Mesothelial cell of epicardium (in vitro differentiated cells): ENCODE data around the gene COX7A2L. TPM values are rescaled to one million over a fixed set of nuclear protein-coding genes. Genes with fewer than 3 reads are reported as not detected.
A peak's percentile ranks its signal among the peaks of the same experiment; 100 is the strongest.
"Not testable (repeated sequence)": the region's sequence is repeated elsewhere in the genome, so short reads cannot be mapped to it uniquely, and the experiment has no call there.

ENCODE experiments used
- DNase-seq, 2 experiments: peaks; one replicate each; pipeline ENCODE4 v3.0.0; 2021; ENCODE audit warnings: low spot score in 2 of 2; ENCODE audit not compliant: unreplicated experiment in 2 of 2
- H3K27ac Mint-ChIP-seq: 2 replicates; pipeline ENCODE4 v1.8.0; 2021; ENCODE audit warnings: mixed read lengths
- H3K27me3 Mint-ChIP-seq: 2 replicates; pipeline ENCODE4 v1.8.0; 2021; ENCODE audit warnings: low read depth, mixed read lengths
- H3K36me3 Mint-ChIP-seq: 2 replicates; pipeline ENCODE4 v1.8.0; 2021; ENCODE audit warnings: mixed read lengths
- H3K4me1 Mint-ChIP-seq: 2 replicates; pipeline ENCODE4 v1.8.0; 2021; ENCODE audit warnings: mixed read lengths
- H3K4me3 Mint-ChIP-seq: 2 replicates; pipeline ENCODE4 v1.8.0; 2021; ENCODE audit warnings: mild to moderate bottlenecking, moderate library complexity, mixed read lengths
- H3K9me3 Mint-ChIP-seq: 2 replicates; pipeline ENCODE4 v1.8.0; 2021; ENCODE audit warnings: mixed read lengths
- CTCF ChIP-seq: fragments of 200-600 bp; sonication (generic); IDR thresholded peaks from one replicate; pipeline ENCODE4 v1.5.0; 2021; ENCODE audit warnings: antibody characterized with exemption; ENCODE audit not compliant: unreplicated experiment
- total RNA-seq: library from RNA; stranded (reverse); gene quantifications from 3 replicates; pipeline ENCODE4 v1.2.1, GENCODE V29; 2021

Gene COX7A2L
- total RNA-seq, 1 donor from 2014 or later, result 82.5 TPM

GRCh38 chr2:42335514-42336104 is 25.4 kb downstream of the COX7A2L start:
- no peak overlapping the region for H3K27ac Mint-ChIP-seq
- peaks cover 5% of the 10 kb centered on the region for H3K9me3 Mint-ChIP-seq
- TF ChIP-seq CTCF, result no peak
- H3K4me1 Mint-ChIP-seq, result peaks cover 12% of the 10 kb centered on the region
- H3K36me3 Mint-ChIP-seq, result peaks cover 55% of the 10 kb centered on the region
- DNase-seq, result no peak
- H3K27me3 Mint-ChIP-seq, result no peaks in the 10 kb centered on the region
- H3K4me3 Mint-ChIP-seq, result no peak overlapping the region

GRCh38 chr2:42334865-42335264 is 26.2 kb downstream of the COX7A2L start:
- H3K9me3 Mint-ChIP-seq, H3K27me3 Mint-ChIP-seq: not testable (repeated sequence)

GRCh38 chr2:42334220-42334619 is 26.8 kb downstream of the COX7A2L start:
- Mint-ChIP-seq H3K4me1 (peaks cover 12% of the 10 kb centered on the region), H3K27ac (no peak overlapping the region), H3K36me3 (peaks cover 48% of the 10 kb centered on the region), H3K27me3 (no peaks in the 10 kb centered on the region), H3K9me3 (peaks cover 5% of the 10 kb centered on the region), H3K4me3 (no peak overlapping the region)
- no peak for DNase-seq
- no peak for TF ChIP-seq CTCF

More at GRCh38 chr2:42334865-42335264, 26.2 kb downstream of the COX7A2L start:
- Mint-ChIP-seq H3K36me3 (peaks cover 49% of the 10 kb centered on the region), H3K4me1 (peaks cover 12% of the 10 kb centered on the region)
- DNase-seq, H3K4me3 Mint-ChIP-seq, H3K27ac Mint-ChIP-seq: not testable (repeated sequence)

- Mint-ChIP-seq H3K4me1 (peaks cover 12% of the 10 kb centered on the region), H3K27ac (no peak overlapping the region), H3K27me3 (no peaks in the 10 kb centered on the region), H3K36me3 (peaks cover 46% of the 10 kb centered on the region), H3K9me3 (peaks cover 5% of the 10 kb centered on the region), H3K4me3 (no peak overlapping the region)
- no peak for TF ChIP-seq CTCF
- no peak for DNase-seq
Observed at GRCh38 chr2:42333579-42333978, 27.4 kb downstream of the COX7A2L start.

- peaks cover 5% of the 10 kb centered on the region for H3K9me3 Mint-ChIP-seq
- H3K36me3 Mint-ChIP-seq, result peaks cover 42% of the 10 kb centered on the region
- H3K27ac Mint-ChIP-seq, result peak overlapping the region; percentile 84
- H3K4me3 Mint-ChIP-seq, result no peak overlapping the region
- no peaks in the 10 kb centered on the region for H3K27me3 Mint-ChIP-seq
- peaks cover 12% of the 10 kb centered on the region for H3K4me1 Mint-ChIP-seq
- no peak for DNase-seq
- no peak for TF ChIP-seq CTCF
Observed at GRCh38 chr2:42332575-42332974, 28.4 kb downstream of the COX7A2L start.

GRCh38 chr2:42331569-42332284 is 29.3 kb downstream of the COX7A2L start:
- no peak for DNase-seq
- H3K27ac Mint-ChIP-seq, result peak overlapping the region; percentile 84
- H3K36me3 Mint-ChIP-seq, result peaks cover 38% of the 10 kb centered on the region
- H3K9me3 Mint-ChIP-seq, result no peaks in the 10 kb centered on the region
- TF ChIP-seq CTCF, result no peak
- H3K27me3 Mint-ChIP-seq, result no peaks in the 10 kb centered on the region
- peaks cover 12% of the 10 kb centered on the region for H3K4me1 Mint-ChIP-seq
- no peak overlapping the region for H3K4me3 Mint-ChIP-seq
